NCI-H2196 (cell line): ENCODE data around the gene PHF19.

Experiments used
- DNase-seq: peaks from one replicate; lab custom pipeline; 2025; ENCODE audit not compliant: unreplicated experiment; lab: John Stamatoyannopoulos, UW

PHF19 gene

DNA sequence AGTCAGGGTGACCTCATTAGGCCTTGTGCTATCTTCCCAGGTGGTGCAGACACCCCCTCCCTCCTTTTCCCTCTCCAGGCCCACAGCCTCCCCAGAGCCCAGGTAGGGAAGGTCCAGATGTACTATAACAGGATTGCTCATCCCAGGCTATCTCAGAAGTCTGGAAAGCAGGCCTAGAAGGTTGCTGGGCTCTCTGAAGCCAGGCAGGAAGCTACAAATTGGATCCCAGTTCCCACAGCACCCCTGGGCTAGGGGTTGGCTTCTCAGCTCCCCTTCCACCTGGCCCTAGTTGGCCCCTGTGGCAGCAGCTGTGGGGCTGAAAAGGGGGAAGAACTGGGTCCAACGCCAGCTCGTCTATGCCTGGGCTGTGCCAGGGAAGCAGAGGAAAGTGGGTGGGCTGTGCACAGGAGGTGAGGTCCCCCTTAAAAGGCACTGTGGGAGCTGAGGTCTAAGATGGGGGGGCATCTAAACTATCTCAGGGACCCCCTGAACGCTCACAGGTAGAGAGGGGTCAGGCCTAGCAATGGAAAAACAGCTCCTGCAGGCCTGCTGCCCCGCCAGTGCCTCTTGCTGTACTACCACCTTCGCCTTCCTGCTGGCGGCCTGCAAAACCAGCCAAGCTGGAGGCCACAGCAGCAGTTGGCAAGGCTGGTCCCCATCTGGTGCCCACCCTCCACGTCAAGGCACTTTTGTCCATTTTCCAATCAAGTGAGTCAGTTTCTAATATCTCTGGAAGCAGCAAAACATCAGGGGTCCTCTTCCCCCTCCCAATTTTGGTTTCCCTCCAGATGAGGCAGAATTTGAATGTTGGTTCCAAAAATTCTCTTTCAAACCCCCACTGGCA is 20.9 kb downstream of the PHF19 start:
- DNase-seq: no peak

DNA sequence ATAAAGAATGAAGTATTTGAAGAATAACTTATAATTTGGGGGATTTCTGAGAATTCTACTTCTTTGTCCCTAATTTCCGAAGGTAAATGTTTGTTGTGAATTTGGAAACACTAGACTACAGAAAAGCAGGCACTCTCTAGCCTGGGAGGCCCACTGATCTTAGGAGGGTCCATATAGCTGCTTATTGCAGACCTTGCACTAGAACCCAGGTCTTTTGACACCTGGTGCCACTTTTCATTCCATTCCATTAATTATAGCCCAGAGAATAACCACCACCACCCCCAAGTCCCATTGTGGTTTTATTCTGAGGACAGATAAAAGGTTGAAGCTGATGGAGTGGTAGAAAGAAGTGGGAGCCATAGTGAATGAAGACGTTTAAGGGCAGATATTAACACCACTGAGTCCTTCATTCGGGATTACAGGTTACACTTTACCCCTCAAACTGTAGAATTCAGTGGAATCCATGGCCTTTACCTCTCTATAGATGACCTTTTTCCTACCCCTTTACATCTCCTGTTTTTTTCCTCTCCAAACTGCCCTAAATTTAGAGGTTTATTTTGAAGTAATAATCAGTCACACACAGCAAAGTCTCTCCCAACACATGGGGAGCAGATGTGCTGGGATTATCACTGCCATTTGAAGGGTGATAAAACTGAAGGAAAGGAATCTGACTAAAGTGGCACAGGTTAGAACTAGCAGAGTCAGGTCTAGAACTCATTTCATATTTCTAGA is 22.2 kb downstream of the PHF19 start:
- DNase-seq: no peak

GRCh38 chr9:120853198-120853597 is 23.8 kb downstream of the PHF19 start:
- no peak for DNase-seq

DNA sequence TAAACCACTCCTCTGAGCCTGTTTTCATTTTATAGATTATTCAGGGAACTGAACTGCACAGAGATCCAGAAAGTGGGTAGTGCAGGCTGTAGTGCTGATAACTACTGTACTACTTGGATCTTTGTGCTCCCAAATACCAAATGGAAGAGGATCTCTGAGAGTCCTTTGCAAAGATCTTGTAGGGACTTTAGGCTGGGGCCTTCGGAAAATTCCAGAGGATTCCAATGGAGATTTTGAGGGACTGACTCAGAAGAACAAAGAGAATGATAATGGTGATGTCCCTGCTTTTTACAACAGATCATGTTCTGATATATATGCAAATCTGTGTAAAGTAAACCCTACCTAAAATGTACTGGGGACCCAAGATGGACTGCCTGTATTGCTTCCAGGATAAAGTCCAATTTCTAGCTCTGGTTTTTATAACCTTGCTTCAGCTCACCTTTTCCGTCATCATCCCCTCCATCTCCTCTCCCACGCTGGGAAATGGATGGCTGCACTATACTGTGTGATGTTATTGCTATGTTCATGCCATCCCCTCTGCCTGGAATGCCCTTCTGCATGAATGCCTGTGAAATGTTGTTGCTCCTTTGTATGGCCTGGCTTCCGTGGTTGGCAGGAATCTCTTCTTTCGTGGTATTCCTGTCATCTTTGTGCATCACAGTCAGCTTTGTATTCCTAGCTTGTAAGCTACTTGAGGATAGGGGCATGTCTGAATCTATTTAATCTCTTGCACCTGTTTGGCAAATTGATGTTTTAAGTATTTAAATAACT is 24.6 kb downstream of the PHF19 start:
- no peak for DNase-seq

GRCh38 chr9:120851449-120851848 is 25.5 kb downstream of the PHF19 start:
- DNase-seq: no peak

- no peak for DNase-seq
Measured at GRCh38 chr9:120850315-120850714, 26.7 kb downstream of the PHF19 start.

DNA sequence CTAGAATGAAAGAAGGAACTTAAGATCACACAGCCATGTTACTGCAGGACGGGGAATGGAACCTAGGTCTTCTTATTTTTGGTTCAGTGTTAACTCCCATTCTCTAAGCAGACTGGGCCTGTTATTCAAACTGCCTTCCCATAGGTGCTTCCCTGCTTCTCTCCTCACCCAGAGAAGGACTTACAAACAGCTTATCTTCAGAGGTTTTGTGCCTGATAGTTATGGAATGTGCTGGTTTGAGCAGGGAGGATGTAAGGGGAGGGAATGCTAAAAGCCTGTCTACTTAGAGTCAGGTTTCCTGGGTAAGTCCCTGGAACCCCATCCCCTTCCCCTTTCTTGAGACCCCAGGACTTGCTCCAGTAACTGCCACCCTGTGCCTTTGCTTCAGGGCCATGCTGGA is 30.1 kb downstream of the PHF19 start:
- no peak for DNase-seq

- no peak for DNase-seq
Measured at GRCh38 chr9:120846251-120846889, 30.6 kb downstream of the PHF19 start.

DNA sequence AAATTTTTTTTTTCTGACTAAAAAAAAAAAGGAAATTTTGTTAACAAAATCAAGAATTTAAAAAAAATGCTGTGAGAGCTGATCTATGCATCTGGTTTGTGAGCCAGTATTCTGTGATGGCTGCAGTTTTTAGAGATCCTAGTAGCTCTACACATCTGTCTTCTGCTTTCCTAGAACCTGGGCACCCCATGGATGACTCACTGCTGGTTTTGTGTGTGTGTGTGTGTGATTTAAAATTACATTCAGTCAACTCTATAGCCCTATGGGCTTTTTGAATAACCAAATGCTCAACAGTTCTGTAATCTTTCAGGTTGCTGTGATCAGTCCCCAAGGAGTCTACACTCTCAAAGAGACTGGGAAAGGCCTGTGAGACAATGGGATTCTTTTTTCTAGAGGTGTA is 31.7 kb downstream of the PHF19 start:
- no peak for DNase-seq

DNA sequence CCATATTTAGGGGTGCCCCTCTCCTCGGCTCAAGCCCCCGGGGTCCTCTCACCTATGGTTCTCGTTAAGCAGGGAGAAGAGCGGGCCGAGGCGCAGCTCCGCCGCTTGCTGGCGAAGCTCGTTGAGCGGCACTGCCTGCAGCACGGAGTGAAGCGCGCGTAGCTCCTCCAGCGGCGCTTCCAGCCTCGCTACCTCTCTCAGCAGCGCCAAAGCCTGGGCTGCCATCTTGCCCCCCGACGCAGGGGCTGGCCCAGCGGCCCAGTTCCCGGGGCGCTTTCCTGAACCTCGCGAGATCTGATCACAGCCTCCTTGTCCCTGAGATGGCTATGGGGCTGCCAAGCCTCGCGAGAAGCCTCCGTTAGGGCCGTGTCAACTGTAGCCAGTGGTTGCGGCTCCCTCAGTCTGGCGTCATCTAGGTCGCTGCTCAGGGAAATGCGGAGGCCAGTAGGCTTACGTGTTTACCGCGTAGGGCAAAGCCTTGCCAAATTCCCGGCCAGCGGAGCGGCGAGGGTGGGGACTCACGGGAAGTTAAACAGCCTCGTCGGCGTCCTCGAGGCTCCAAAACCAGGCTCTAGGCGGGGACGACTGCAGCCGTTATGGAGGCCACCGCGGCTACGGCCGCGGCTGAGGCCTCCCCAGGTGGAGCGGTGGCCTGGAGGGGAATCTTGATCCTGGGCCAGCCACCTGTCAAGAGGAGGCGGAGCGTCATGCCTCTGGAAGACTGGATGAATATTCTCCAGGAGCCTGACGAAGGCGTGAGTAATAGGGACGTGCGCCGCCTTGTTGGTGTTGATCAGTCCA is 34.1 kb downstream of the PHF19 start, which contains the start of gene PSMD5:
TSS of gene PSMD5 (minus strand) at position 238 of the 801 bp plus-strand sequence. CDS start at position 225, 13 bp downstream.
- DNase-seq: peak; percentile 99

DNA sequence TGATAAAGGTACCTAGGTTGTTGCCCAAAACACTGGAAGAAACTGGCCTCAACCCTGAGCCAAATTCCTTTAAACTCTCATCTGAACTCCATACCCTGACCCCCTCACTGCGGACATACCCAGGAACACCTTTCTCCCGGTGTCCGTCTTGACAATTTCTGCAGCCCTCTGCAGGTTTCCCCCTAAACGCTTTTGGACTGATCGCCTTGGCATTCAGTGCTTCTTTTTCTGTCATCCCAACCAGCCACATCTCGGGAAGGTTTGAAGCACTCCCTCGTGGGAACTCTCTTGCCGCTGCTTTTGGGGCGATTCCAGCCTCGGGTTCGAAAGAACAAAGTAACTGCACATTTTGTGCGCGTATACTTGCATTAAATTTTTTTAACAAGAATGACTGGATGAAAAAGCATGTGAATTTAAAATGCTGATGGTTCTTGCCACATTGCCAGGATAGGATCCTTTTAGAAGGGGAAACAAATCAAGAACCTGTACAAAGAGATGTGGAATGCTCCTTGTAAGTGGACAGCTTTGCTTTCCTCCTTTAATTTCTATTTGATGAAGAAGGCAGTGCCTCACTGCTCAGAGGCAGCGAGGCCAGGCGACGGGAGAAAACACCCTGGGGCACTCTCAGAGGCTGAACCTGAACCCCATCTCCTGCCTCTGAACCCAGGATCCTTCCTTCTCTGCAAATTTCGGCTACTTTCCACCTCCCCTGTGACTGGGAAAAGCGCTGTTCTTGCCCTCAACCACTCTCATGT is 34.9 kb downstream of the PHF19 start:
- no peak for DNase-seq

DNA sequence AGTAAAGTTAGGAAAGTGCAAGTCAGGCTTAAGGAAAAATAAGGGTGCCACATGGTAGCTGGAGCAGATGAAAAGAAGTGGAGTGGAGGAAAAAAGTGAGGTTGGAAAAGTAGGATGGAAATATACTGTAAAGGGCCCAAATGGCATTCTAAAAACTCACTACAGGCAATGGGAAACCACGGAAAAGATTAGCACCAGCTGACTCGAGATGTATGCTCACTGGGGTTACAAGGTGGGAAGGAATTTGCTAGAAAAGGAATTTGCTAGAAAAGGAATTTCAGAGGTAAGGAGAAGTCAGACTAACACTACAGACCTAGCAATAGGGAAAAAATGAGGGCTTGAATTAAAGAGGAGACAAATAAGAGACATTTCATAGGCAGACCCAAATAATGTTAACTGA is 37.8 kb downstream of the PHF19 start:
- no peak for DNase-seq

- DNase-seq: no peak
Measured at GRCh38 chr9:120837921-120838320, 39.1 kb downstream of the PHF19 start.

- DNase-seq: no peak
Measured at GRCh38 chr9:120833325-120833724, 43.7 kb downstream of the PHF19 start.

DNA sequence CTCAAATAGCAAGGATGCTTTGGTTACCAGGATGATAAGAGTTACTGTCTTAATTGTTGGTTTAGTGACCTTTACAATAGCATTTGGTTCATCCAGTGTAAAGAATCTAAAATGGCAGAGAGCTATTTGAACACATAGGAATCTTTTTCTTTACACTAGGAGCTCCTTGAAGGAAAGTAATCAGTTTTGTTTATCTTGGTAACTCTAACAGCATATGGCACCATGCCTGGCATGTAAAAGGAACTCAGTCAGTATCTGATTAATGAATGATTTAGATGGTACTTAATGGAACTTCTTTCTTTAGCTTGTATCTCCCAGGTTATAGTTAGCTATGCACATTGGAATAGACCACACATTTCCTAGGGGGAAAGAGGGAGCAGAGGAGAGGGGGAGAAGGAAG is 44.2 kb downstream of the PHF19 start:
- DNase-seq: no peak

- no peak for DNase-seq
Measured at GRCh38 chr9:120830865-120831264, 46.1 kb downstream of the PHF19 start.

- no peak for DNase-seq
Measured at GRCh38 chr9:120830151-120830550, 46.8 kb downstream of the PHF19 start.

DNA sequence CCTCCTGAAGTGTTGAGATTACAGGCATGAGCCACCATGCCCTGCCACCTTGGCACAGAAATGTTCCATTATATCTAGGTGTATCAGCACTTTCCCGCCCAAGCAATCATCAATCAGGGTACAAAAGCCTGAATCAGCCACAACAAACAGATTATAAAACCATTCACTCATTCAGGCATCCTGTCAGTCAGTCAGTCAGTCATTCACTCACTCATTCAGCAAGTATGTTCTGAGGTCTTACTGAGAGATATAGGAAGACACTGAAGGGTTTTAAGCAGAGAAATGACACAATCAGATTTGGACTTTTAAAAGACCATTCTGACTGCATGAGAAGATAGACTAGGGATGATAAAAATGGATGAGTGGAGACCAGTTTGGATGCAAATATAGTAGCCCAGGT is 47.3 kb downstream of the PHF19 start:
- DNase-seq: no peak

GRCh38 chr9:120820095-120820494 is 56.9 kb downstream of the PHF19 start:
- no peak for DNase-seq

DNA sequence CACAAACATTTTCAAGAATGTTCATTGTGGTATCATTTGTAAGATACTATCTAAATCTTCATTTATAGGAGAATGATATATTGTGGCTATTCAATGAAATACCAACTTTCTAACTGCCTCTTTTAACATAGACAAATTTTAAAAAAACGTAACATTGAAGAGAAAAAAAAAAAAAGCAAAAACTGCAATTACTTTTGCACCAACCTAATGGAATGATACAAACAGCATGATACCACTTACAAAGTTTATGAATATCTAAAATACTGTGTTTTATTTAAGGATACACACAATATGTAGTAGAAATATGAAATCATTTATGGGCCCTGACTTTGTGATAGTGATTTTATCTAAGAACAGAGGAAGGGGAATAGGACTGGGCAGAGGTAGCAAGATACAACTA is 58.4 kb downstream of the PHF19 start:
- DNase-seq: no peak
